Hepatocyte (in vitro differentiated cells): Measurements from ENCODE around the gene NXN.

Experiments used
- CTCF ChIP-seq: fragments of 200-600 bp; sonication (generic); IDR thresholded peaks from 2 replicates; pipeline ENCODE4 v1.5.1; 2016; ENCODE audit warnings: antibody characterized with exemption, mild to moderate bottlenecking; ENCODE audit not compliant: poor library complexity
- EZH2phosphoT487 ChIP-seq: fragments of 200-600 bp; sonication (generic); IDR thresholded peaks from one replicate; pipeline ENCODE4 v1.6.1; 2018; ENCODE audit warnings: antibody characterized with exemption, mild to moderate bottlenecking, low read depth, moderate library complexity; ENCODE audit not compliant: unreplicated experiment, severe bottlenecking

- TF ChIP-seq CTCF, result no peak
- TF ChIP-seq EZH2phosphoT487, result no peak
Measured at GRCh38 chr17:760371-760770, 219.2 kb downstream of the NXN start.
